K562 (cell line): Measurements from ENCODE around the gene FAM204A.

Experiments
- KDM1A ChIP-seq, 2 experiments: fragments of 450-650 bp; IDR thresholded peaks; 2 replicates each; pipeline ENCODE4 v1.6.1; 2016; ENCODE audit warnings: mild to moderate bottlenecking in 2 of 2
- MXI1 ChIP-seq: IDR thresholded peaks from 2 replicates; pipeline ENCODE4 v1.6.1; 2011; ENCODE audit warnings: low read depth, mild to moderate bottlenecking, improper control_type of control experiment, low read length
- POU5F1 ChIP-seq: fragments of 150-350 bp; IDR thresholded peaks from 2 replicates; pipeline ENCODE4 v1.6.1; 2014; ENCODE audit warnings: borderline replicate concordance, low read length, low read depth, mild to moderate bottlenecking; ENCODE audit not compliant: partially characterized antibody

GRCh38 chr10:118340486-118340885 is 1.6 kb downstream of the FAM204A start:
- TF ChIP-seq MXI1, result no peak
- TF ChIP-seq POU5F1, result no peak
- no peak for TF ChIP-seq KDM1A (IDR thresholded peaks at IDR 0.05)
